IMR-90 (cell line): Measurements from ENCODE around the gene CDH13.

ENCODE experiments used
- CTCF ChIP-seq: conservative IDR thresholded peaks from 2 replicates; pipeline ENCODE4 v1.5.1; 2012; ENCODE audit warnings: mild to moderate bottlenecking, low read depth, low read length, improper control_type of control experiment
- MXI1 ChIP-seq: IDR thresholded peaks from 2 replicates; pipeline ENCODE4 v1.6.1; 2012; ENCODE audit warnings: low read depth, mild to moderate bottlenecking, low read length, moderate library complexity, borderline replicate concordance

- TF ChIP-seq MXI1 = no peak
- no peak for TF ChIP-seq CTCF
These were observed 997.8 kb downstream of the CDH13 start for GRCh38 chr16:83624429-83625120.
